ENCODE data around the gene GABBR2. TPM values are rescaled to one million over a fixed set of nuclear protein-coding genes. Genes with fewer than 3 reads are reported as not detected.

The GABBR2 gene
- total RNA-seq, 4 donors from 2014 or later = 0.32 to 1.7 TPM; not detected in 2

GRCh38 chr9:98745470-98745869 is 36.7 kb upstream of the GABBR2 start:
- Histone ChIP-seq H3K27me3 (no peaks in the 10 kb centered on the region), H3K27ac (no peak overlapping the region), H3K4me1 (no peaks in the 10 kb centered on the region), H3K9me3 (no peaks in the 10 kb centered on the region), H3K4me3 (no peak overlapping the region), H3K36me3 (peaks cover 21% of the 10 kb centered on the region)
- DNase-seq (ENCODE audit: low spot score in 2 of 2) = no peak
- TF ChIP-seq EP300 (IDR thresholded peaks at IDR 0.05) = no peak
- TF ChIP-seq CTCF (IDR thresholded peaks at IDR 0.05) = no peak
- no peak for TF ChIP-seq POLR2AphosphoS5 (IDR thresholded peaks at IDR 0.05)
- TF ChIP-seq POLR2A (IDR thresholded peaks at IDR 0.05) = no peak
- WGBS = 81% methylated on average over 7 of the region's 7 CpGs

GRCh38 chr9:98743818-98744611 is 35.3 kb upstream of the GABBR2 start:
- peaks cover 14% of the 10 kb centered on the region for H3K36me3 ChIP-seq
- no peak for TF ChIP-seq POLR2AphosphoS5 (IDR thresholded peaks at IDR 0.05)
- no peak for TF ChIP-seq POLR2A (IDR thresholded peaks at IDR 0.05)
- TF ChIP-seq EP300 (IDR thresholded peaks at IDR 0.05) = no peak
- TF ChIP-seq CTCF (IDR thresholded peaks at IDR 0.05) = no peak

GRCh38 chr9:98743329-98743728 is 34.6 kb upstream of the GABBR2 start:
- no peak overlapping the region for H3K4me3 ChIP-seq
- H3K27me3 ChIP-seq = no peaks in the 10 kb centered on the region
- no peaks in the 10 kb centered on the region for H3K4me1 ChIP-seq
- no peak for TF ChIP-seq POLR2AphosphoS5 (IDR thresholded peaks at IDR 0.05)
- no peak for DNase-seq (ENCODE audit: low spot score in 2 of 2)
- no peak overlapping the region for H3K27ac ChIP-seq
- peaks cover 11% of the 10 kb centered on the region for H3K36me3 ChIP-seq
- 88% methylated on average over 2 of the region's 2 CpGs for WGBS
- no peaks in the 10 kb centered on the region for H3K9me3 ChIP-seq

More at GRCh38 chr9:98743818-98744611, 35.3 kb upstream of the GABBR2 start:
- no peaks in the 10 kb centered on the region for H3K27me3 ChIP-seq
- H3K9me3 ChIP-seq = no peaks in the 10 kb centered on the region
- H3K27ac ChIP-seq = no peak overlapping the region
- 92% methylated on average over 14 of the region's 14 CpGs for WGBS
- no peaks in the 10 kb centered on the region for H3K4me1 ChIP-seq
- no peak for DNase-seq (ENCODE audit: low spot score in 2 of 2)
- no peak overlapping the region for H3K4me3 ChIP-seq

- DNase-seq (ENCODE audit: low spot score in 2 of 2) = no peak
- TF ChIP-seq EP300 (IDR thresholded peaks at IDR 0.05) = no peak
- H3K36me3 ChIP-seq = peaks cover 11% of the 10 kb centered on the region
- no peaks in the 10 kb centered on the region for H3K4me1 ChIP-seq
- H3K9me3 ChIP-seq = no peaks in the 10 kb centered on the region
- no peak overlapping the region for H3K27ac ChIP-seq
- WGBS = 92% methylated on average over 9 of the region's 10 CpGs
- H3K4me3 ChIP-seq = no peak overlapping the region
- no peaks in the 10 kb centered on the region for H3K27me3 ChIP-seq
Measured at GRCh38 chr9:98742325-98743280, 33.9 kb upstream of the GABBR2 start.

- Histone ChIP-seq H3K4me1 (no peaks in the 10 kb centered on the region), H3K9me3 (no peaks in the 10 kb centered on the region), H3K36me3 (peaks cover 18% of the 10 kb centered on the region), H3K27me3 (no peaks in the 10 kb centered on the region), H3K27ac (no peak overlapping the region), H3K4me3 (no peak overlapping the region)
- TF ChIP-seq POLR2A (IDR thresholded peaks at IDR 0.05) (no peak), EP300 (IDR thresholded peaks at IDR 0.05) (no peak), POLR2AphosphoS5 (IDR thresholded peaks at IDR 0.05) (no peak), CTCF (IDR thresholded peaks at IDR 0.05) (no peak)
- 89% methylated on average over 8 of the region's 8 CpGs for WGBS
- DNase-seq (ENCODE audit: low spot score in 2 of 2) = no peak
Measured at GRCh38 chr9:98740226-98740881, 31.6 kb upstream of the GABBR2 start.

Measured in suprapubic skin (tissue), 4 donors.